SU-DHL-6 (cell line): ENCODE results near the gene EIF2S1.

Experiments
- H2AFZ ChIP-seq: fragments of 200-600 bp; sonication (generic); 2 replicates; pipeline ENCODE4 v1.6.1; 2014; ENCODE audit warnings: low read depth, mild to moderate bottlenecking, moderate library complexity, mixed read lengths, antibody characterized with exemption, low read length; ENCODE audit not compliant: severe bottlenecking
- H3F3A ChIP-seq: fragments of 200-600 bp; shearing (Covaris generic); 2 replicates; pipeline ENCODE4 v1.6.0; 2016; ENCODE audit warnings: antibody characterized with exemption, mild to moderate bottlenecking; ENCODE audit not compliant: insufficient read depth
- H3K27ac ChIP-seq: fragments of 200-600 bp; sonication (generic); 2 replicates; pipeline ENCODE4 v1.5.1; 2016; ENCODE audit warnings: low read depth, mild to moderate bottlenecking, low read length, moderate library complexity, mixed read lengths
- H3K27me3 ChIP-seq: fragments of 200-600 bp; sonication (generic), shearing (Covaris generic); 2 replicates; pipeline ENCODE4 v1.6.0; 2014; ENCODE audit warnings: mild to moderate bottlenecking, low read length
- H3K36me3 ChIP-seq: fragments of 200-600 bp; sonication (generic); 2 replicates; pipeline ENCODE4 v1.6.1; 2014; ENCODE audit warnings: mild to moderate bottlenecking, low read length, mixed read lengths
- H3K4me2 ChIP-seq: fragments of 300-600, 200-600 bp; shearing (Covaris generic), sonication (generic); 2 replicates; pipeline ENCODE4 v1.6.0; 2014; ENCODE audit warnings: low read length, low read depth, mild to moderate bottlenecking; ENCODE audit not compliant: poor library complexity, severe bottlenecking
- H3K4me3 ChIP-seq: fragments of 200-600 bp; sonication (generic); 2 replicates; pipeline ENCODE4 v1.5.1; 2014; ENCODE audit warnings: antibody characterized with exemption, low read length, mild to moderate bottlenecking, mixed read lengths; ENCODE audit not compliant: insufficient read depth, poor library complexity, severe bottlenecking
- H3K79me2 ChIP-seq: fragments of 200-600 bp; sonication (generic); 2 replicates; pipeline ENCODE4 v1.6.1; 2014; ENCODE audit warnings: mild to moderate bottlenecking, low read length, moderate library complexity; ENCODE audit not compliant: insufficient read depth
- H3K9ac ChIP-seq: fragments of 200-600 bp; sonication (generic); 2 replicates; pipeline ENCODE4 v1.7.0; 2014; ENCODE audit warnings: mild to moderate bottlenecking, low read length
- H3K9me2 ChIP-seq: fragments of 200-600 bp; sonication (generic); replicated peaks from 2 replicates; pipeline ENCODE4 v1.6.1; 2014; ENCODE audit warnings: low read length; ENCODE audit not compliant: insufficient read depth
- H3K9me3 ChIP-seq: fragments of 200-600 bp; sonication (generic); 2 replicates; pipeline ENCODE4 v1.6.1; 2014; ENCODE audit warnings: low read length, mixed read lengths; ENCODE audit not compliant: insufficient read depth
- H4K20me1 ChIP-seq: fragments of 200-600 bp; sonication (generic); 2 replicates; pipeline ENCODE4 v1.6.1; 2014; ENCODE audit warnings: low read depth, mild to moderate bottlenecking, antibody characterized with exemption, low read length, moderate library complexity, mixed read lengths
- CTCF ChIP-seq: fragments of 200-600 bp; sonication (generic); IDR thresholded peaks from one replicate; pipeline ENCODE4 v1.5.1; 2017; ENCODE audit warnings: antibody characterized with exemption, mild to moderate bottlenecking, low read length, moderate library complexity; ENCODE audit not compliant: insufficient read depth, poor library complexity, severe bottlenecking
- EZH2phosphoT487 ChIP-seq: fragments of 200-600 bp; sonication (generic), shearing (Covaris generic); conservative IDR thresholded peaks from 2 replicates; pipeline ENCODE4 v1.6.1; 2018; ENCODE audit warnings: mild to moderate bottlenecking, antibody characterized with exemption, low read length, moderate library complexity, mixed read lengths

Gene EIF2S1

DNA sequence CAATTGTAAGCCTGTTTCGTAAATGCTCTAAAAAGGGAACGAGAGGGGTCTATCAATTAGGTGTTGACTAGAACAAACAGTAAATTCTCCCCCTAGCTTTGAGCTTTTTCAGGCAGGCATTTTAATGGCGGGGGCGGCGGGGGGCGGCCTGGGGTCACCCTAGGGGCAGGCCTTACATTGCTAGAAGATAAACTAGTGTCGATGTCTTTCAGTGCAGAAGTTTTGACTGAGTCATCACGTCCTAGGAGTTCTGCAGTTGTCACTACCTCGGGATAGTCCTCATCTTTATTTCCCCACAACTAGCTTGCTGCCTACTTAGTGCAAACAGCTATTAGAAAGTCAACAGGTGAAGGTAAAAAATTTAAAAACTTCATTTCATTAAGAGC lies 2.2 kb upstream of the EIF2S1 start:
- no peak overlapping the region for H3K27ac ChIP-seq
- no peaks in the 10 kb centered on the region for H3K9me3 ChIP-seq
- no peak overlapping the region for H2AFZ ChIP-seq
- H3K9me2 ChIP-seq = no peaks in the 10 kb centered on the region
- TF ChIP-seq CTCF = no peak
- no peak overlapping the region for H3K9ac ChIP-seq
- H3F3A ChIP-seq = no peaks in the 10 kb centered on the region
- H3K79me2 ChIP-seq = peaks cover 47% of the 10 kb centered on the region
- H3K36me3 ChIP-seq = no peaks in the 10 kb centered on the region
- H4K20me1 ChIP-seq = peaks cover 9% of the 10 kb centered on the region; the same call in 1 of the 2 replicates
- H3K4me3 ChIP-seq = no peak overlapping the region
- H3K27me3 ChIP-seq = no peaks in the 10 kb centered on the region
- peak overlapping the region; percentile 83 for H3K4me2 ChIP-seq

- no peaks in the 10 kb centered on the region for H3F3A ChIP-seq
Observed at GRCh38 chr14:67358924-67359774, 979 bp upstream of the EIF2S1 start.

DNA sequence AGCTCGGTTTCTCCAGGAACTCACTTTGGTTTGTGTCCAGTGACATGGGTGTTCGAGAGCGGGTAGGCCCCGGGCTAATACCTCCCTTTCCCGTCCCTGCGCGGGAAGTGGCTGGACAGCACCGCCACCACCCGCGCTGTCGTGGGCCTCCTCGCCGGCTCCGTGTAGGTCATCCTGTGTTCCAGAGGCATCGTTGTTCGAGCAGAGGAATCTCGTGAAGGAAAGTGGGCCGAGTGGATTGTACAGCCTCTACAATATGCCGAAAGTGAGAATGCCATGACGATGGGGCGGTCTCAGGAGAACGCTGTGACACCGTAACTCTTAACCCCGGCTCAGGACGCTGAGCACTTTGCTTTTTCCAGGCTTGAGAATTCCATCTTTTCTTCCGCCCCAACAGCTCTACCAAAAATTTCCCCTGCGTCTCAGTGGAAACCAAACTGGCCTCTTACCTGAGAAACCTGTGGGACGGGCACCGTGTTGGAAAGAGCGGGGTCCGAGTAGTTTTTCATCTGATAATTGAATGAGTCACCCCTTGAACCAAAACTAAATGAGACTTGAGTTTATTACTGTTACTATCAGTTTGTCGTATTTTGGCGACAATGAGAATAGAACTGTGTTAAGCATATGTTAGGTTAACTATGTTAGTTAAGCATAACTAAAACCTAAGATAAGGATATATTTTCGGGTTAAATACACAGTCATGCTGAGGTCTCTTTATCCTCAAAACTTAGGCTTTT lies 510 bp downstream of the EIF2S1 start:
- Histone ChIP-seq H3K4me3 (peak overlapping the region; percentile 88), H3K79me2 (peaks cover 68% of the 10 kb centered on the region), H3K4me2 (peak overlapping the region; percentile 95), H3K27ac (peak overlapping the region; percentile 82), H3K9ac (peak overlapping the region; percentile 89), H3K36me3 (peaks cover 19% of the 10 kb centered on the region), H3K9me2 (no peaks in the 10 kb centered on the region), H3K27me3 (no peaks in the 10 kb centered on the region), H3F3A (no peaks in the 10 kb centered on the region), H2AFZ (peak overlapping the region; percentile 85), H4K20me1 (peaks cover 28% of the 10 kb centered on the region), H3K9me3 (no peaks in the 10 kb centered on the region)
- TF ChIP-seq EZH2phosphoT487 (no peak), CTCF (no peak)

More at GRCh38 chr14:67358924-67359774, 979 bp upstream of the EIF2S1 start:
- H3K4me2 ChIP-seq = peak overlapping the region; percentile 83
- H3K79me2 ChIP-seq = peaks cover 59% of the 10 kb centered on the region
- peak overlapping the region; percentile 62 for H2AFZ ChIP-seq
- peak overlapping the region; percentile 89 for H3K9ac ChIP-seq
- no peaks in the 10 kb centered on the region for H3K9me2 ChIP-seq
- H3K4me3 ChIP-seq = peak overlapping the region; percentile 82
- H3K27ac ChIP-seq = no peak overlapping the region
- no peaks in the 10 kb centered on the region for H3K27me3 ChIP-seq
- no peaks in the 10 kb centered on the region for H3K9me3 ChIP-seq
- peaks cover 19% of the 10 kb centered on the region; the same call in 1 of the 2 replicates for H4K20me1 ChIP-seq
- no peak for TF ChIP-seq EZH2phosphoT487
- no peak for TF ChIP-seq CTCF
- H3K36me3 ChIP-seq = peaks cover 5% of the 10 kb centered on the region; the same call in 1 of the 2 replicates
